ENCODE data around the gene PHEX. TPM values are rescaled to one million over a fixed set of nuclear protein-coding genes. Genes with fewer than 3 reads are reported as not detected.

Gene PHEX
- total and polyA plus RNA-seq, 8 donors: 0.05 to 0.73 (median 0.14) TPM; not detected in 5

DNA sequence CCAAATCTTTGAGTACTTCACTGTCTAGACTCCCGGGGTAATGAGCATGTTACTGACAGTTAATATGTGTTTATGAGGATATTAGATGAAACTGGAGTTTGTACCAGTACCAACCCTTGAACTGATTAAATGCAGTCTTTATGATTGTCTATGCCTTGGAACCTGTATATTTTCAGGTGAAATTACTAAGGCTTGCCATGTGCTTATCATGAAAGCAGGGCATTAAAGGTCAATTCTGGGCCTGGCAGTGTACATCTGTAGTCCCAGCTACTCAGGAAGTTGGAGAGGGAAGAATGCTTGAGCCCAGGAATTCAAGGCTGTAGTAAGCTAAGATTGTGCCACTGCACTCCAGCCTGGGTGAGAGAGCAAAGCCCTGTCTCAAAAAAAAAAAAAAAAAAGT, 27.6 kb downstream of the PHEX start:
- WGBS, 5 donors: 79 to 100% (median 84%) methylated on average over 1 of the region's 1 CpG

DNA sequence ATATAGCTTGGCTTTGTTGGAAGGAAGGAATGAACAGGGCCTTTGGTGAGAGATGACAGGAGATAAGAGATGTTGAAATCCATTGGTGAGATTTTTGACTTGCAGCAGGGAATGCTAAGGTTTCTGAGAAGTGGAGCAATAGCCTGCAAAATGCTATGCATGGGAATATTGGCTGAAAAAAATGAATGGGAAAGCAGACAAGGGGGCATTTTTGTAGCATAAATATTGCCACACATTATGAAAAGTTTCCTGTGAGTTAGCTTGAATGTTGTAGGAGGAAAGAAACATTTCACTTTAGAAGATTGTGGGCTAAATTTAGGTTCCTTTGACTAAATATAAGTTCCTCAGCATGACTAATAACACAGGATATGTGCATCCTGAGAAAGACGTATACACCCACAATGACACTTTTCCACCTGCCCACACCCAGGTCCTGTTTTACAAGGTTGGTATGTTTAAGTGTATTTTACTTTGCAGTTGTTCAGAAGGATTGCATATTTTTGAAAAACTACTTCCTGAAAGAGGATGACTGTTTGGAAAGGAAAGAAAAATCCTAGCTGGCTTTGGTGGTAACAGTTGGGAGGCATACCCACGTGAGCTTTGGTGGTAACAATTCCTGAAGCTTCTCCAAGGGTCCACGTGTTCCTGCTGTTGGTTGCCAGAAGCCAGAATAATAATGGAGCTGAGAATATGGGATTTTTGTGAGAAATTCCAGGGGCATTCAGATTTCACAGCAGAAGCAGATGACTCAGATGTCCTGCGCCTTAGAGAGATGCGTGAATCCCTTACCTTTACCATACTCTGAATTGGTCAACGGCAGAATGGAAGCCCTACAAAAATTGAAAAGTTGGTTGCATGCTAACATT, 28.5 kb downstream of the PHEX start:
- intact Hi-C loops (cut with DNase I; ENCODE audit: low total_unique reads): no loop called here
- Histone ChIP-seq H3K36me3 (no peaks in the 10 kb centered on the region), H3K4me1 (no peaks in the 10 kb centered on the region), H3K27ac (no peak overlapping the region), H3K9me3 (peaks cover 0 to 4% (median 0%) of the 10 kb centered on the region in 4 donors), H3K4me3 (no peak overlapping the region), H3K27me3 (no peaks in the 10 kb centered on the region)
- no peak for TF ChIP-seq POLR2AphosphoS5 (IDR thresholded peaks at IDR 0.05)
- no peak for TF ChIP-seq POLR2A (IDR thresholded peaks at IDR 0.05)
- TF ChIP-seq, protein P1, sequence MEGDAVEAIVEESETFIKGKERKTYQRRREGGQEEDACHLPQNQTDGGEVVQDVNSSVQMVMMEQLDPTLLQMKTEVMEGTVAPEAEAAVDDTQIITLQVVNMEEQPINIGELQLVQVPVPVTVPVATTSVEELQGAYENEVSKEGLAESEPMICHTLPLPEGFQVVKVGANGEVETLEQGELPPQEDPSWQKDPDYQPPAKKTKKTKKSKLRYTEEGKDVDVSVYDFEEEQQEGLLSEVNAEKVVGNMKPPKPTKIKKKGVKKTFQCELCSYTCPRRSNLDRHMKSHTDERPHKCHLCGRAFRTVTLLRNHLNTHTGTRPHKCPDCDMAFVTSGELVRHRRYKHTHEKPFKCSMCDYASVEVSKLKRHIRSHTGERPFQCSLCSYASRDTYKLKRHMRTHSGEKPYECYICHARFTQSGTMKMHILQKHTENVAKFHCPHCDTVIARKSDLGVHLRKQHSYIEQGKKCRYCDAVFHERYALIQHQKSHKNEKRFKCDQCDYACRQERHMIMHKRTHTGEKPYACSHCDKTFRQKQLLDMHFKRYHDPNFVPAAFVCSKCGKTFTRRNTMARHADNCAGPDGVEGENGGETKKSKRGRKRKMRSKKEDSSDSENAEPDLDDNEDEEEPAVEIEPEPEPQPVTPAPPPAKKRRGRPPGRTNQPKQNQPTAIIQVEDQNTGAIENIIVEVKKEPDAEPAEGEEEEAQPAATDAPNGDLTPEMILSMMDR (IDR thresholded peaks at IDR 0.05): no peak
- no peak for TF ChIP-seq EP300 (IDR thresholded peaks at IDR 0.05)
- WGBS, 5 donors: 64 to 72% (median 69%) methylated on average over 6 of the region's 6 CpGs
- peak in 1 of 2 donors; percentile 28 for DNase-seq

More for the DNA sequence above, 27.6 kb downstream of the PHEX start:
- no peaks in the 10 kb centered on the region for H3K27me3 ChIP-seq
- DNase-seq: no peak
- no peak for TF ChIP-seq POLR2A (IDR thresholded peaks at IDR 0.05)
- no peak for TF ChIP-seq EP300 (IDR thresholded peaks at IDR 0.05)
- no peak for TF ChIP-seq POLR2AphosphoS5 (IDR thresholded peaks at IDR 0.05)
- TF ChIP-seq, protein P1 (IDR thresholded peaks at IDR 0.05): no peak
- no peaks in the 10 kb centered on the region for H3K4me1 ChIP-seq
- H3K36me3 ChIP-seq: no peaks in the 10 kb centered on the region
- H3K27ac ChIP-seq: no peak overlapping the region
- intact Hi-C loops (cut with DNase I; ENCODE audit: low total_unique reads): no loop called here
- no peak overlapping the region for H3K4me3 ChIP-seq
- peaks cover 0 to 4% (median 0%) of the 10 kb centered on the region in 4 donors for H3K9me3 ChIP-seq

DNA sequence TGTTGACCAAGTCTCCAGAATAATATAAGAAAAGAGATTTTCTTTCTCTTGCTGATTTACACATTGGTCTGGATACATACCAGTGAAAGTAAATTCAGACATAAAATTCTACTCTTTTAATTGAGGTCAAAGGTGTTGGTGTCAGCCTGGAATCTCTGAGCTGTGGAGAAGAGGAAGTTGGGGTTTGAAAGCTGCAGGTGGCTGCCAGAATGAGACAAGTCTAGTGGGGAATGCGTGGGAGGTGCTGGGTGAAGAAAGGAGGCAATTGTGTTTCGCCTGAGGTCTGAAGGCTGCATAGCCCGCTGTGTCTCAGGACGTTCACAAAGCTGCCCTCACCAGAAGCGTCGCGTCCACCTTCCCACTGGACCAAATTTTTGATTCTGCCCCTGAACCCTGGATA, 31.2 kb downstream of the PHEX start:
- 53 to 73% (median 67%) methylated on average over 7 of the region's 7 CpGs for WGBS, 5 donors
- Histone ChIP-seq H3K4me1 (no peaks in the 10 kb centered on the region), H3K36me3 (no peaks in the 10 kb centered on the region), H3K4me3 (no peak overlapping the region), H3K9me3 (peaks cover 0 to 4% (median 0%) of the 10 kb centered on the region in 4 donors), H3K27ac (no peak overlapping the region), H3K27me3 (peaks cover 0 to 4% (median 0%) of the 10 kb centered on the region in 3 donors)
- TF ChIP-seq EP300 (IDR thresholded peaks at IDR 0.05): no peak
- TF ChIP-seq, protein P1 (IDR thresholded peaks at IDR 0.05): no peak
- TF ChIP-seq POLR2A (IDR thresholded peaks at IDR 0.05): no peak
- no peak for TF ChIP-seq POLR2AphosphoS5 (IDR thresholded peaks at IDR 0.05)
- peak in 1 of 2 donors; percentile 11 for DNase-seq
- intact Hi-C loops (cut with DNase I; ENCODE audit: low total_unique reads): no loop called here

DNA sequence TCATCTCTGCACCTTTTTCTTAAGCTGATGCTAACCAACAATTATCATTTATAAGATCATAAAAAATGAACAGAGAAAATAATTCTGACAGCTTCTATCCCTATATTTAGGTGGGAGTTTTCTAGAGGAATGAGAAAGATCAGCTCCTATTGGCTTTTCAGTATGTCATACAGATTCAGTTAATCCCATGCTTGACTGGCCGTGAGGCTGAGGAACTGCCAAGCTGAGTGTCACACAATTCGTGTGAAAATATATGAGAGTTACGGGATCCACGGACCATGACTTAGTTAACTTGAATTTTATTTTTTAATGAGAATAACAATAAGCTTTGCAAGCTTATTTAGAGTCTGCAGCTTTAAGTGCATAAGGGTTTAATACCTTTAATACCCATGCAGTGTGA, 37.5 kb downstream of the PHEX start:
- no peaks in the 10 kb centered on the region for H3K36me3 ChIP-seq
- H3K27ac ChIP-seq: no peak overlapping the region
- no peaks in the 10 kb centered on the region for H3K9me3 ChIP-seq
- no peak for TF ChIP-seq EP300 (IDR thresholded peaks at IDR 0.05)
- no peak for TF ChIP-seq POLR2A (IDR thresholded peaks at IDR 0.05)
- TF ChIP-seq POLR2AphosphoS5 (IDR thresholded peaks at IDR 0.05): no peak
- TF ChIP-seq, protein P1 (IDR thresholded peaks at IDR 0.05): no peak
- WGBS, 5 donors: 79 to 91% (median 83%) methylated on average over 4 of the region's 4 CpGs
- no peak for DNase-seq
- H3K4me1 ChIP-seq: no peaks in the 10 kb centered on the region
- intact Hi-C loops (cut with DNase I; ENCODE audit: low total_unique reads): no loop called here
- H3K27me3 ChIP-seq: peaks cover 0 to 9% (median 0%) of the 10 kb centered on the region in 3 donors
- H3K4me3 ChIP-seq: no peak overlapping the region

Data from stomach (tissue), 9 donors.